Glomerular visceral epithelial cell (primary cell): ENCODE data around the gene PPP2R3A.

Source experiments
- DNase-seq: peaks from one replicate; pipeline ENCODE4 v3.0.0-alpha.2; 2016; ENCODE audit errors: extremely low spot score

PPP2R3A gene

GRCh38 chr3:136195258-136196063 lies 229.9 kb downstream of the PPP2R3A start:
- peak; percentile 80 for DNase-seq

GRCh38 chr3:136196064-136196400 lies 230.5 kb downstream of the PPP2R3A start, which contains the start of gene MSL2:
MSL2 (minus strand) TSS chr3:136196335; CDS start chr3:136195113, 1,222 bp downstream.
- no peak for DNase-seq

GRCh38 chr3:136196401-136197158 lies 231.1 kb downstream of the PPP2R3A start:
- peak; percentile 100 for DNase-seq

- no peak for DNase-seq
These were observed 231.7 kb downstream of the PPP2R3A start for GRCh38 chr3:136197159-136197793.
